ENCODE measurements around the gene LTBP3.

- TF ChIP-seq RAD21 (IDR thresholded peaks at IDR 0.05; ENCODE audit: low read length) (no peak), CTCF (IDR thresholded peaks at IDR 0.05) (no peak), RCOR1 (IDR thresholded peaks at IDR 0.05; ENCODE audit: low read length) (no peak)
Measured at GRCh38 chr11:65598258-65598699, 40.1 kb upstream of the LTBP3 start.
